GM18526 (cell line): ENCODE results near the gene BEND7.

Source experiments
- POLR2A ChIP-seq: IDR thresholded peaks from 3 replicates; pipeline ENCODE4 v1.6.1; 2011; ENCODE audit not compliant: insufficient read length; ENCODE audit errors: extremely low read depth

Gene BEND7

GRCh38 chr10:13528875-13529713, at the start of gene BEND7:
Gene BEND7 (minus strand): TSS chr10:13529014. CDS start chr10:13528533, 481 bp downstream.
- no peak for TF ChIP-seq POLR2A

DNA sequence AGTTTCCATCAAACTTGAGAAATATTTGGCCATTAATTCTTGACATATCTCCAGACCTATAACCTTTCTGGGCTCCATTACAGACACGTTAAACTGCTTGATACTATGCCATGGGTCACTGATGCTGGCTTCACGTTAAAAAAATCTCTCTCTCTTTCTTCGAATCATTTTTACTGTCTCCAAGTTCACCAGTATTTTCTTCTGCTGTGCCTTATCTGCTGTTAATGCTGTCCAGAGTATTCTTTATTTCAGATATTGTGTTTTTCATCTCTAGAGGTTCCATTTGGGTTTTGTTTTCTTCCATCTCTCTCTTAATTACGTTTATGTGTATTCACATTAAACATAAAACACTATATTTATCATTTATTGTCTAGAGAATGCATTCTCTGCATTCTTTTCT, 45.1 kb upstream of the BEND7 start:
- no peak for TF ChIP-seq POLR2A

GRCh38 chr10:13571541-13571940, 42.7 kb upstream of the BEND7 start:
- no peak for TF ChIP-seq POLR2A

GRCh38 chr10:13567030-13567429, 38.2 kb upstream of the BEND7 start:
- TF ChIP-seq POLR2A: no peak

DNA sequence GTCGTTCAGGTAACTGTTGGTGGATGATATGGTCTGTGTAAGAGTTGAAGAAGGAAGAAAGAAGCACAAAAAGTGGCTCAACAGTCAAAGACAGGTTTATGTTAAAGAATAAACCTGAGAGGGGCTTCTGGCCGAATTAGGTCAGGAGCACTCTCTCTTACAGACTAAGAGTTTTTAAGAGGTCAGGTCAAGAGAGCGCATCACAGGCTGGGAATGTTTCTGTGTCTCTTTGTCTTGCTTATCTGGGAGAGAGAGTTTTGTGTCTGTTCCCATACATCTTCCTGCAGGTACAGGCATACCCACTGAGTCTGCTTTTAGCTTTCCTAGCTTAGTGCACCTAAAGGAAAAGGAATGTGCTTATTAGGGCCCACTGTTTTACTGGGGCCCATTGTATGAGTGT, 35.8 kb upstream of the BEND7 start:
- no peak for TF ChIP-seq POLR2A

DNA sequence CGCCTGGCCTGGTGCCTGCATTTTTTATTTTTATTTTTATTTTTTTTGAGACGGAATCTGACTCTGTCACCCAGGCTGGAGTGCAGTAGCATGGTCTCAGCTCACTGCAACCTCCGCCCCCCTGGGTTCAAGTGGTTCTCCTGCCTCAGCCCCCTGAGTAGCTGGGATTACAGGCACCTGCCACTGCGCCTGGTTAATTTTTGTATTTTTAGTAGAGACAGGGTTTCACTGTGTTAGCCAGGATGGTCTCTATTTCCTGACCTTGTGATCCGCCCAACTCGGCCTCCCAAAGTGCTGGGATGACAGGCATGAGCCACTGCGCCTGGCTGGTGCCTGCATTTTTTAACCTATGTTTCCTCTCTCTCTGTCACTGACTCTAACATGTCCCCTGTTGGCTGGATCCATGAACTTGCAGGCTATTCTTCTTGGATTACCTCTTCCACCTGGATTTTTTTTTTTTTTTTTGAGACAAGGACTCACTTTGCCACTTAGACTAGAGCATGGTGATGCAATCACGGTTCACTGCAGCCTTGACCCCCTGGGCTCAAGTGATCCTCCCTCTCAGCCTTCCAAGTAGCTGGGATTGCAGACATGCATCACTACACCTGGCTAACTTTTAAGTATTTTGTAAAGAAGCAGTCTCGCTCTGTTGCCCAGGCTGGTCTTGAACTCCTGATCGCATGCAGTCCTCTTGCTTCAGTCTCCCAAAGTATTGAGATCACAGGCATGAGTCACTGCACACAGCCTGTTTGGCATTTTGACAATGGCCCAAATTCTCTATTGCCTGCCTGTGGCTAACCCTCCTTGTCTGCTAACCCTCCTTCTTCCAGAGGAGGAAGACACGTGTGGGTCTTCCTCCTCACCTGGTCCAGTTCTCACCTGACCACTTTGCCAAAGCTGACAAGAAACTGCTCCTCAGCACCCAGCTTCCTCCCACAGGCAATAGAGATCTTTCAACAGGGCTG, 34.9 kb upstream of the BEND7 start:
- no peak for TF ChIP-seq POLR2A

DNA sequence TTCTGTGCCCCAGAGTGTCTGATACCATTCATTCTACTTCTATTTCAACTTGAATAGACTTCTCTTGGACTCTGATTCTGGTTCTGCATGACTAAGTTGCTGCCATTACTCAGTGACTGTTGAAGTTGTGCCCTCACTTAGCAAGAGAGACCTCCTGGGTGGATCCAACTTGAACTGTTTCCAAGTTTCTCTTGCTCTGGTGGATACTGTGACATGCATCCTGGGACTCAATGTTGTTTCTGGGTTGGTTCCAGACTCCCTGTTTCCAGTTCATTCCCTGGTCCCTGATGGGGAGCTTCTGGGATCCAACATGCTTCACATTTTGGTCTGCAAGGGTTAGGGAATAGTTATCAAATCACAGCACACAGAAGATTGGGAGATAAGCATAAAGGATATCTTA, 31.8 kb upstream of the BEND7 start:
- TF ChIP-seq POLR2A: no peak

- TF ChIP-seq POLR2A: no peak
Observed at GRCh38 chr10:13559124-13559700, 30.4 kb upstream of the BEND7 start.

GRCh38 chr10:13555884-13556510, 27.2 kb upstream of the BEND7 start:
- no peak for TF ChIP-seq POLR2A

DNA sequence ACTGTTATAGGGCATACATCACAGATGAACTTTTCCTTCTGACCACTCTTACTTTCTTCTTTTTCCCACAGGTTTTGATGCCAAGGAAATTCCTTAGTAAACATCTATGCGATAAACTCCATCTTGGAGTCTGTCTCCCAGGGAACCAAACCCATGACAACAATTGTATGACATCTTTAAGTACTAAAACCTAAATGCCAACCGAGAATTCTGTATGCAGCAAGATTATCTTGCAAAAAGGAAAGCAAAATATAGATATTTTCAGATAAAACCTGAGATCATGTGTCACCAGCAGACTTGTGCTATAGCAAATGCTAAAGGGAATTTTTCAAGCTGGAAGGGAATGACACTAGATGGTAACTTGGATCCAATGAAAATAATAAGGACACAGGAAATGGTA, 22.0 kb upstream of the BEND7 start:
- TF ChIP-seq POLR2A: no peak

GRCh38 chr10:13542533-13542932, 13.7 kb upstream of the BEND7 start:
- TF ChIP-seq POLR2A: no peak

DNA sequence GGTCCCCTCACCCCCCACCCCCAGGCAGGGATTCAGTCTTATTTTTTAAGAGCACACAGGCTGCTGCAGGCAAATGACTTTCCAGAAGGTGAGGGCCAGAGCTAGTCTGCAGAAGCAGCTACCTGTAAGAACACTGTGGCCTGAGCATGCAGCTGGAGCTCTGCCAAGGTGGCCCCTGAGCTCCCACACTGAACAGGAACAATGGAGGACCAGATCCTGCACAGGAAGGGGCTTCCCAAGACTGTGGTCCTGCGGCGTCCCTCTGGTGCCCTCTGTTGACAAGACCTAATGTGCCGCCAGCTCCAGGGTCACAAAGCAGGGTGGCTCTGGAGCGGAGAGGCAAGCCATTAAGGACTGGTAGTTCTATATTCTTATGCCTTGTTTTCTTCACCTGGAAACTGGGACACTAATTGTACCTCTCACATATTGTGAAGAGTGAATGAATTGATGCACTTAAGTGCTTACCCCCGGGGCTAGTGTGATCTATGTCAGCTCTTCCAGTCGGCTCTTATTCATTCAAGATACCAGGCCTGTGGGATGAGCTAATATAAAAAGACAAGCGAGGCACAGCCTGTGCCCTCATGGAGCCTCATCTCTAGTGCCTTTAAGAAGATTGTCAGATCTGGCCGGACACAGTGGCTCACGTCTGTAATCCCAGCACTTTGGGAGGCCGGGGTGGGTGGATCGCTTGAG, 8.0 kb upstream of the BEND7 start:
- no peak for TF ChIP-seq POLR2A

- no peak for TF ChIP-seq POLR2A
Observed at GRCh38 chr10:13535346-13535745, 6.5 kb upstream of the BEND7 start.

DNA sequence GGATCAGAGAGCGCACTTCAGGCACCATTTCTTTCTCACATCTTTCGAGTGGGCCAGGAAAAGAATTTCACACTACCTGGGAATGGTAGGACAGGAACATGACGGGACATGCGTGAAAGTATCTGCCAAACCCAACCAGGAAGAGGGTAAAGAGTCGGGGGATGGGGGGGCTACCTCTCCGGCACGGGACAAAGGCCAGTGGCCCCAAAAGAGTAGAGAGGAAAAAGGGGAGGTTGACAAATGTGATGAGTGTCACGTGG, 830 bp upstream of the BEND7 start:
- no peak for TF ChIP-seq POLR2A
